ENCODE measurements around the gene BICC1. TPM values are rescaled to one million over a fixed set of nuclear protein-coding genes. Genes with fewer than 3 reads are reported as not detected.

Gene BICC1
- total and polyA plus RNA-seq, 2 donors (not counting 1 experiment from before 2014, with no cell fraction given), result not detected

DNA sequence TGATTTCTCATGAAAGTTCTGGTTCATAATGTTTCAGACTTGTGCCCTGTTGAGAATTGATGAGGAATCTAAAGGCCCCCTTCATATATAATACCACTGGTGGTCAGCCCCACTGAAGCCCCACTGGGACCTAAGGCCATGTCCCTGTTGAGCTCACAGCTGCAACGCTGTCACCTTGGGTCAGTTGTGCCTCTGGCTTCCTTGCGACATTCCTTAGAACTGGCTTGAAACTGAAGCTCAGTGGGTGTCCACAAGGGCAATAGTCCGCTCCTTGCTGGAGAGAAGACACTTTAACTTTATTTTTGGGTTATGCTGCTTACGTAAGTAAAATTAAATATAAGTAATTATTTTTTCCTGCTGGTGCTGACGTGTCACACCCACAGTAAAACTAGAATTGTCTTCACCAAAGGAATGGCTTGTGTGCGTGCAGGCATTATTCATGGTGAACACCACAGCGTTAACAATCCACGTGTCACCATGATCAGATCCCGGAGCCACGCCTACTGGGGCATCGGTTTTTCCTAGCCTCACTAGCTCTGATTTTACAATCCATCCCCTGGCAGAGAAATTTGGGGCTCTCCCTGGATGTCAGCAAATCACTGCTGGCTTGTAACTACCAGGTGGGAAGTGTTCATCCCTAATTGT, 66.5 kb downstream of the BICC1 start:
- CTCF ChIA-PET, result interaction anchor here (0.7 kb wide), 1 partner anchor 1203 kb away, joined by 3 read pairs; no protein-coding TSS in a partner anchor
- whole genome bisulfite sequencing (ENCODE audit: insufficient coverage), result 94% methylated on average over 7 of the region's 11 CpGs
- Mint-ChIP-seq H3K4me3 (no peak overlapping the region), H3K27me3 (peaks cover 4% of the 10 kb centered on the region), H3K9me3 (ENCODE audit: insufficient read depth) (peaks cover 3% of the 10 kb centered on the region), H3K27ac (no peak overlapping the region), H3K4me1 (no peaks in the 10 kb centered on the region)
- intact Hi-C loops (cut with micrococcal nuclease), result no loop called here
- Histone ChIP-seq H3K27me3 (replicated peaks in 1 of 4; ENCODE audit: control extremely low read depth in 1 of 4, control insufficient read depth in 3 of 4, insufficient read depth in 4 of 4, low read length in 3 of 4) (no peaks in the 10 kb centered on the region), H2AFZ (ENCODE audit: insufficient read depth, low read depth, low read length, poor library complexity, severe bottlenecking) (no peak overlapping the region), H3K4me2 (replicated peaks; ENCODE audit: low read depth, low read length, poor library complexity, severe bottlenecking) (no peak overlapping the region), H3K4me3 (ENCODE audit: control extremely low read depth in 1 of 5, extremely low read depth in 1 of 5, insufficient read depth in 1 of 5, low read depth in 2 of 5, low read length in 4 of 5) (no peak overlapping the region), H3K27ac (ENCODE audit: low read length in 2 of 2) (no peak overlapping the region), H4K20me1 (ENCODE audit: control insufficient read depth, insufficient read depth, low read length, poor library complexity, severe bottlenecking) (no peaks in the 10 kb centered on the region), H3K79me2 (ENCODE audit: control insufficient read depth, insufficient read depth, low read length) (no peaks in the 10 kb centered on the region), H3K9me3 (ENCODE audit: control extremely low read depth in 1 of 3, control insufficient read depth in 2 of 3, insufficient read depth in 1 of 3, low read length in 2 of 3) (no peaks in the 10 kb centered on the region), H3K9ac (ENCODE audit: low read length) (no peak overlapping the region), H3K36me3 (replicated peaks in 1 of 2; ENCODE audit: control extremely low read depth in 1 of 2, control insufficient read depth in 1 of 2, extremely low read depth in 1 of 2, insufficient read depth in 2 of 2, low read length in 1 of 2) (no peaks in the 10 kb centered on the region), H3K4me1 (ENCODE audit: control insufficient read depth in 2 of 2, insufficient read depth in 2 of 2, low read length in 2 of 2) (no peaks in the 10 kb centered on the region)
- POLR2A ChIA-PET, result no interaction called here
- DNase-seq, result no peak
- ATAC-seq (ENCODE audit: low read depth), result no peak
- no peak for TF ChIP-seq EZH2 (IDR thresholded peaks at IDR 0.05; ENCODE audit: borderline replicate concordance, insufficient read depth, low read depth, low read length, poor library complexity, severe bottlenecking)
- TF ChIP-seq, protein P1, sequence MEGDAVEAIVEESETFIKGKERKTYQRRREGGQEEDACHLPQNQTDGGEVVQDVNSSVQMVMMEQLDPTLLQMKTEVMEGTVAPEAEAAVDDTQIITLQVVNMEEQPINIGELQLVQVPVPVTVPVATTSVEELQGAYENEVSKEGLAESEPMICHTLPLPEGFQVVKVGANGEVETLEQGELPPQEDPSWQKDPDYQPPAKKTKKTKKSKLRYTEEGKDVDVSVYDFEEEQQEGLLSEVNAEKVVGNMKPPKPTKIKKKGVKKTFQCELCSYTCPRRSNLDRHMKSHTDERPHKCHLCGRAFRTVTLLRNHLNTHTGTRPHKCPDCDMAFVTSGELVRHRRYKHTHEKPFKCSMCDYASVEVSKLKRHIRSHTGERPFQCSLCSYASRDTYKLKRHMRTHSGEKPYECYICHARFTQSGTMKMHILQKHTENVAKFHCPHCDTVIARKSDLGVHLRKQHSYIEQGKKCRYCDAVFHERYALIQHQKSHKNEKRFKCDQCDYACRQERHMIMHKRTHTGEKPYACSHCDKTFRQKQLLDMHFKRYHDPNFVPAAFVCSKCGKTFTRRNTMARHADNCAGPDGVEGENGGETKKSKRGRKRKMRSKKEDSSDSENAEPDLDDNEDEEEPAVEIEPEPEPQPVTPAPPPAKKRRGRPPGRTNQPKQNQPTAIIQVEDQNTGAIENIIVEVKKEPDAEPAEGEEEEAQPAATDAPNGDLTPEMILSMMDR (IDR thresholded peaks at IDR 0.05), result no peak

DNA sequence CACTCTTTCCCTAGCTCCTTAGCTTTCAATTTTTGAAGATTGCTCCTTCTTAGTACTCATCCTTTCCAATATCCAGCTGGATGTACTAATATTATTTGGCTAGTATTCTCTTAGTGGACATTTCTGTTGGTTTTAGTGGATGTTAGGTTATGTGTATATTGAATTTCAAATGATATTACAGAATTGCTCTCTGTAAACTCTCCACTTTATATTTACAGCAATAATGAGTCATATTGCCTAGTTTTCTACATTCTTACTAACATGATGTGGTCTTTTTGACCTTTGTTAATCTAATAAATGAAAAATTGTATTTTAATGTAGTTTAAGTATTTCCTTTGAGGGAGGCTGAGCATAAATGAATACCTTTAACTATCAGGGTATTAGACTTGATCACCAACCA, 69.4 kb downstream of the BICC1 start:
- H3K79me2 ChIP-seq (ENCODE audit: control insufficient read depth, insufficient read depth, low read length), result no peaks in the 10 kb centered on the region
- peaks cover 3% of the 10 kb centered on the region for H3K9me3 Mint-ChIP-seq (ENCODE audit: insufficient read depth)

More for the DNA sequence above, 69.4 kb downstream of the BICC1 start:
- ChIA-PET CTCF (no interaction called here), POLR2A (no interaction called here)
- Mint-ChIP-seq H3K4me3 (no peak overlapping the region), H3K4me1 (no peaks in the 10 kb centered on the region), H3K27ac (no peak overlapping the region), H3K27me3 (peaks cover 8% of the 10 kb centered on the region)
- no peak for DNase-seq
- H2AFZ ChIP-seq (ENCODE audit: insufficient read depth, low read depth, low read length, poor library complexity, severe bottlenecking), result no peak overlapping the region
- H3K9ac ChIP-seq (ENCODE audit: low read length), result no peak overlapping the region
- no peaks in the 10 kb centered on the region for H4K20me1 ChIP-seq (ENCODE audit: control insufficient read depth, insufficient read depth, low read length, poor library complexity, severe bottlenecking)
- H3K4me1 ChIP-seq (ENCODE audit: control insufficient read depth in 2 of 2, insufficient read depth in 2 of 2, low read length in 2 of 2), result no peaks in the 10 kb centered on the region
- TF ChIP-seq EZH2 (IDR thresholded peaks at IDR 0.05; ENCODE audit: borderline replicate concordance, insufficient read depth, low read depth, low read length, poor library complexity, severe bottlenecking), result no peak
- TF ChIP-seq, protein P1 (IDR thresholded peaks at IDR 0.05), result no peak
- no peak for ATAC-seq (ENCODE audit: low read depth)
- no peak overlapping the region for H3K27ac ChIP-seq (ENCODE audit: low read length in 2 of 2)
- H3K4me3 ChIP-seq (ENCODE audit: control extremely low read depth in 1 of 5, extremely low read depth in 1 of 5, insufficient read depth in 1 of 5, low read depth in 2 of 5, low read length in 4 of 5), result no peak overlapping the region
- H3K36me3 ChIP-seq (replicated peaks in 1 of 2; ENCODE audit: control extremely low read depth in 1 of 2, control insufficient read depth in 1 of 2, extremely low read depth in 1 of 2, insufficient read depth in 2 of 2, low read length in 1 of 2), result no peaks in the 10 kb centered on the region
- H3K9me3 ChIP-seq (ENCODE audit: control extremely low read depth in 1 of 3, control insufficient read depth in 2 of 3, insufficient read depth in 1 of 3, low read length in 2 of 3), result no peaks in the 10 kb centered on the region
- H3K27me3 ChIP-seq (replicated peaks in 1 of 4; ENCODE audit: control extremely low read depth in 1 of 4, control insufficient read depth in 3 of 4, insufficient read depth in 4 of 4, low read length in 3 of 4), result no peaks in the 10 kb centered on the region
- H3K4me2 ChIP-seq (replicated peaks; ENCODE audit: low read depth, low read length, poor library complexity, severe bottlenecking), result no peak overlapping the region
- intact Hi-C loops (cut with micrococcal nuclease), result no loop called here

All from B cell (primary cell).